CD4-positive, CD25-positive, alpha-beta regulatory T cell (primary cell): ENCODE measurements around the gene UBR4. TPM values are rescaled to one million over a fixed set of nuclear protein-coding genes. Genes with fewer than 3 reads are reported as not detected.

Experiments used
- ATAC-seq, 2 donors: fragments of 150-1000 bp; cut with Tn5 transposase; one replicate each; pipeline ENCODE4 v1.10.0; 2021; ENCODE audit warnings: low read depth in 2 of 2, moderate number of reproducible peaks in 2 of 2, moderate library complexity in 1 of 2
- DNase-seq, 3 donors: peaks; one replicate each; pipeline versions ENCODE4 v3.0.0 to v3.0.0-alpha.2; 2012 to 2022; ENCODE audit warnings: mixed read lengths in 1 of 3
- H3K27ac ChIP-seq: one replicate; pipeline ENCODE4 v1.7.0; 2013; ENCODE audit warnings: mild to moderate bottlenecking, low read length; ENCODE audit not compliant: insufficient read depth, poor library complexity, severe bottlenecking
- H3K27me3 ChIP-seq: one replicate; pipeline ENCODE4 v1.7.0; 2013; ENCODE audit warnings: low read length; ENCODE audit not compliant: control insufficient read depth, insufficient read depth
- H3K36me3 ChIP-seq: one replicate; pipeline ENCODE4 v1.7.0; 2013; ENCODE audit warnings: mild to moderate bottlenecking, low read length, moderate library complexity; ENCODE audit not compliant: control insufficient read depth, insufficient read depth
- H3K4me1 ChIP-seq: 2 replicates; pipeline ENCODE4 v1.7.0; 2013; ENCODE audit warnings: mild to moderate bottlenecking, low read length; ENCODE audit not compliant: insufficient read depth, control insufficient read depth, poor library complexity, severe bottlenecking
- H3K4me3 ChIP-seq: one replicate; pipeline ENCODE4 v1.7.0; 2013; ENCODE audit warnings: low read depth, mild to moderate bottlenecking, low read length, moderate library complexity
- H3K9me3 ChIP-seq, 2 experiments: 1 replicate in 1 of 2; 2 replicates in 1 of 2; pipeline ENCODE4 v1.7.0; 2013; ENCODE audit warnings: low read length in 2 of 2, mild to moderate bottlenecking in 1 of 2, moderate library complexity in 1 of 2; ENCODE audit not compliant: control insufficient read depth in 2 of 2
- H3K27ac Mint-ChIP-seq, 3 donors: one replicate each; pipeline ENCODE4 v1.8.0; 2020 to 2022; ENCODE audit warnings: mild to moderate bottlenecking in 3 of 3, mixed read lengths in 3 of 3, moderate library complexity in 2 of 3
- H3K27me3 Mint-ChIP-seq: one replicate; pipeline ENCODE4 v1.8.0; 2022; ENCODE audit warnings: mild to moderate bottlenecking, mixed read lengths
- H3K36me3 Mint-ChIP-seq: one replicate; pipeline ENCODE4 v1.8.0; 2020; ENCODE audit warnings: mixed read lengths
- H3K4me1 Mint-ChIP-seq, 4 donors: one replicate each; pipeline ENCODE4 v1.8.0; 2020 to 2022; ENCODE audit warnings: mixed read lengths in 4 of 4, mild to moderate bottlenecking in 1 of 4
- H3K4me3 Mint-ChIP-seq, 4 donors: one replicate each; pipeline ENCODE4 v1.8.0; 2020 to 2022; ENCODE audit warnings: mild to moderate bottlenecking in 4 of 4, mixed read lengths in 4 of 4, moderate library complexity in 3 of 4
- H3K9me3 Mint-ChIP-seq, 7 donors: one replicate each; pipeline ENCODE4 v1.8.0; 2020 to 2022; ENCODE audit warnings: mixed read lengths in 7 of 7, mild to moderate bottlenecking in 3 of 7, moderate library complexity in 2 of 7
- polyA plus RNA-seq, 4 donors: library from polyadenylated mRNA; unstranded; fragments of 300-500 nt; fragmentation: Illumina TruSeq; gene quantifications; one replicate each; pipeline ENCODE4 v1.2.3, GENCODE V29; 2021
- total RNA-seq: library from RNA; stranded (reverse); gene quantifications from one replicate; pipeline ENCODE4 v1.2.3, GENCODE V29; 2022

Gene UBR4
- total and polyA plus RNA-seq, 5 donors from 2014 or later: 9.9 to 173 (median 12.4) TPM

GRCh38 chr1:19071674-19072281 lies 138.3 kb downstream of the UBR4 start:
- no peak for ATAC-seq
- Mint-ChIP-seq H3K4me1 (peaks cover 0 to 94% (median 45%) of the 10 kb centered on the region in 4 donors), H3K36me3 (peaks cover 21% of the 10 kb centered on the region), H3K27me3 (no peaks in the 10 kb centered on the region), H3K9me3 (no peaks in the 10 kb centered on the region), H3K4me3 (peak overlapping the region in 3 of 4 donors; percentile 46 to 54 (median 53)), H3K27ac (peak overlapping the region; percentile 90 to 94 (median 94))
- no peak for DNase-seq
- Histone ChIP-seq H3K4me1 (peaks cover 70% of the 10 kb centered on the region), H3K36me3 (peaks cover 13% of the 10 kb centered on the region), H3K4me3 (no peak overlapping the region), H3K27me3 (no peaks in the 10 kb centered on the region), H3K27ac (peak overlapping the region; percentile 71), H3K9me3 (no peaks in the 10 kb centered on the region)

GRCh38 chr1:19070891-19071621 lies 139.0 kb downstream of the UBR4 start:
- ATAC-seq (no peak), DNase-seq (no peak)
- Histone ChIP-seq H3K9me3 (no peaks in the 10 kb centered on the region), H3K4me3 (no peak overlapping the region), H3K27ac (peak overlapping the region; percentile 18), H3K27me3 (no peaks in the 10 kb centered on the region), H3K4me1 (peaks cover 69% of the 10 kb centered on the region), H3K36me3 (peaks cover 7% of the 10 kb centered on the region)
- H3K4me1 Mint-ChIP-seq: peaks cover 0 to 87% (median 44%) of the 10 kb centered on the region in 4 donors
- H3K27ac Mint-ChIP-seq: peak overlapping the region; percentile 87 to 94 (median 90)
- no peaks in the 10 kb centered on the region for H3K27me3 Mint-ChIP-seq
- peak overlapping the region in 3 of 4 donors; percentile 39 to 62 (median 50) for H3K4me3 Mint-ChIP-seq
- peaks cover 14% of the 10 kb centered on the region for H3K36me3 Mint-ChIP-seq
- H3K9me3 Mint-ChIP-seq: no peaks in the 10 kb centered on the region

GRCh38 chr1:19070197-19070651 lies 139.8 kb downstream of the UBR4 start:
- H3K4me3 ChIP-seq: no peak overlapping the region
- H3K36me3 ChIP-seq: no peaks in the 10 kb centered on the region
- no peaks in the 10 kb centered on the region for H3K9me3 ChIP-seq
- H3K36me3 Mint-ChIP-seq: peaks cover 7% of the 10 kb centered on the region
- no peaks in the 10 kb centered on the region for H3K27me3 ChIP-seq
- peak overlapping the region; percentile 77 to 94 (median 90) for H3K27ac Mint-ChIP-seq
- peaks cover 61% of the 10 kb centered on the region for H3K4me1 ChIP-seq
- H3K9me3 Mint-ChIP-seq: no peaks in the 10 kb centered on the region
- H3K27me3 Mint-ChIP-seq: no peaks in the 10 kb centered on the region
- H3K4me3 Mint-ChIP-seq: peak overlapping the region in 1 of 4 donors; percentile 50
- ATAC-seq: no peak
- no peak overlapping the region for H3K27ac ChIP-seq
- DNase-seq: no peak
- peaks cover 0 to 79% (median 40%) of the 10 kb centered on the region in 4 donors for H3K4me1 Mint-ChIP-seq

- DNase-seq: no peak
- no peak for ATAC-seq
- H3K27ac Mint-ChIP-seq: peak overlapping the region; percentile 78 to 83 (median 80)
- no peaks in the 10 kb centered on the region for H3K27me3 Mint-ChIP-seq
- no peaks in the 10 kb centered on the region for H3K9me3 Mint-ChIP-seq
- Histone ChIP-seq H3K4me1 (peaks cover 46% of the 10 kb centered on the region), H3K36me3 (no peaks in the 10 kb centered on the region), H3K27ac (no peak overlapping the region), H3K9me3 (no peaks in the 10 kb centered on the region), H3K4me3 (no peak overlapping the region), H3K27me3 (no peaks in the 10 kb centered on the region)
- H3K36me3 Mint-ChIP-seq: no peaks in the 10 kb centered on the region
- H3K4me3 Mint-ChIP-seq: no peak overlapping the region
- peaks cover 0 to 64% (median 30%) of the 10 kb centered on the region in 4 donors for H3K4me1 Mint-ChIP-seq
Measured at GRCh38 chr1:19068639-19069276, 141.3 kb downstream of the UBR4 start.

GRCh38 chr1:19067912-19068638 lies 142.0 kb downstream of the UBR4 start:
- no peaks in the 10 kb centered on the region for H3K27me3 Mint-ChIP-seq
- H3K4me1 Mint-ChIP-seq: peaks cover 0 to 57% (median 26%) of the 10 kb centered on the region in 4 donors
- H3K27ac Mint-ChIP-seq: peak overlapping the region; percentile 20 to 83 (median 80)
- H3K9me3 Mint-ChIP-seq: no peaks in the 10 kb centered on the region
- Histone ChIP-seq H3K4me1 (peaks cover 39% of the 10 kb centered on the region), H3K27me3 (no peaks in the 10 kb centered on the region), H3K27ac (no peak overlapping the region), H3K9me3 (no peaks in the 10 kb centered on the region), H3K4me3 (no peak overlapping the region), H3K36me3 (no peaks in the 10 kb centered on the region)
- no peaks in the 10 kb centered on the region for H3K36me3 Mint-ChIP-seq
- H3K4me3 Mint-ChIP-seq: no peak overlapping the region
- DNase-seq: no peak
- ATAC-seq: no peak

GRCh38 chr1:19067182-19067911 lies 142.7 kb downstream of the UBR4 start:
- no peaks in the 10 kb centered on the region for H3K36me3 Mint-ChIP-seq
- no peaks in the 10 kb centered on the region for H3K36me3 ChIP-seq
- no peak overlapping the region for H3K4me3 ChIP-seq
- no peaks in the 10 kb centered on the region for H3K27me3 Mint-ChIP-seq
- ATAC-seq: no peak
- H3K4me3 Mint-ChIP-seq: no peak overlapping the region
- peaks cover 0 to 54% (median 21%) of the 10 kb centered on the region in 4 donors for H3K4me1 Mint-ChIP-seq
- no peaks in the 10 kb centered on the region for H3K9me3 ChIP-seq
- DNase-seq: no peak
- H3K9me3 Mint-ChIP-seq: peaks cover 0 to 1% (median 0%) of the 10 kb centered on the region in 7 donors
- peaks cover 32% of the 10 kb centered on the region for H3K4me1 ChIP-seq
- H3K27ac Mint-ChIP-seq: peak overlapping the region in 1 of 3 donors; percentile 80
- H3K27me3 ChIP-seq: no peaks in the 10 kb centered on the region
- H3K27ac ChIP-seq: no peak overlapping the region

GRCh38 chr1:19066874-19067181 lies 143.2 kb downstream of the UBR4 start:
- Mint-ChIP-seq H3K4me1 (peaks cover 0 to 54% (median 20%) of the 10 kb centered on the region in 4 donors), H3K27ac (no peak overlapping the region), H3K36me3 (no peaks in the 10 kb centered on the region), H3K27me3 (no peaks in the 10 kb centered on the region), H3K4me3 (no peak overlapping the region), H3K9me3 (peaks cover 0 to 4% (median 0%) of the 10 kb centered on the region in 7 donors)
- H3K4me3 ChIP-seq: no peak overlapping the region
- no peaks in the 10 kb centered on the region for H3K36me3 ChIP-seq
- H3K27me3 ChIP-seq: no peaks in the 10 kb centered on the region
- DNase-seq (no peak), ATAC-seq (no peak)
- no peak overlapping the region for H3K27ac ChIP-seq
- no peaks in the 10 kb centered on the region for H3K9me3 ChIP-seq
- peaks cover 27% of the 10 kb centered on the region for H3K4me1 ChIP-seq
